DMS153 (cell line): ENCODE results near the gene WDR7.

Experiments used
- DNase-seq: peaks from one replicate; lab custom pipeline; 2025; lab: John Stamatoyannopoulos, UW

The WDR7 gene

GRCh38 chr18:57043241-57043640 lies 392.1 kb downstream of the WDR7 start:
- DNase-seq = peak; percentile 10

GRCh38 chr18:57048351-57048750 lies 397.2 kb downstream of the WDR7 start:
- no peak for DNase-seq

- DNase-seq = no peak
These were observed 397.7 kb downstream of the WDR7 start for GRCh38 chr18:57048859-57049258.

- DNase-seq = no peak
These were observed 399.3 kb downstream of the WDR7 start for GRCh38 chr18:57050310-57050949.

GRCh38 chr18:57051021-57051656 lies 400.0 kb downstream of the WDR7 start:
- no peak for DNase-seq

GRCh38 chr18:57051657-57052044 lies 400.5 kb downstream of the WDR7 start:
- DNase-seq = no peak

GRCh38 chr18:57052173-57052572 lies 401.0 kb downstream of the WDR7 start:
- no peak for DNase-seq

GRCh38 chr18:57052759-57053158 lies 401.6 kb downstream of the WDR7 start:
- DNase-seq = no peak

- DNase-seq = no peak
These were observed 403.7 kb downstream of the WDR7 start for GRCh38 chr18:57054891-57055290.

- DNase-seq = no peak
These were observed 406.7 kb downstream of the WDR7 start for GRCh38 chr18:57057890-57058289.

GRCh38 chr18:57058734-57059133 lies 407.6 kb downstream of the WDR7 start:
- no peak for DNase-seq

- DNase-seq = no peak
These were observed 408.2 kb downstream of the WDR7 start for GRCh38 chr18:57059366-57059765.

- no peak for DNase-seq
These were observed 409.7 kb downstream of the WDR7 start for GRCh38 chr18:57060814-57061213.

- DNase-seq = no peak
These were observed 411.0 kb downstream of the WDR7 start for GRCh38 chr18:57062178-57062577.

GRCh38 chr18:57062844-57063243 lies 411.7 kb downstream of the WDR7 start:
- DNase-seq = no peak

GRCh38 chr18:57063601-57064103 lies 412.5 kb downstream of the WDR7 start:
- DNase-seq = no peak

- DNase-seq = no peak
These were observed 422.5 kb downstream of the WDR7 start for GRCh38 chr18:57073501-57074187.

- no peak for DNase-seq
These were observed 424.7 kb downstream of the WDR7 start for GRCh38 chr18:57075716-57076400.

- DNase-seq = no peak
These were observed 426.0 kb downstream of the WDR7 start for GRCh38 chr18:57077005-57077765.

- no peak for DNase-seq
These were observed 426.8 kb downstream of the WDR7 start for GRCh38 chr18:57077786-57078552.

- DNase-seq = no peak
These were observed 427.5 kb downstream of the WDR7 start for GRCh38 chr18:57078614-57079013.
